Fibroblast of skin of left quadriceps (primary cell): ENCODE measurements around the gene CEP112.
A peak's percentile ranks its signal among the peaks of the same experiment; 100 is the strongest.
"Not testable (repeated sequence)": the region's sequence is repeated elsewhere in the genome, so short reads cannot be mapped to it uniquely, and the experiment has no call there.

Source experiments
- DNase-seq, 2 experiments: peaks; one replicate each; pipeline ENCODE4 v3.0.0-alpha.2; 2013; ENCODE audit warnings: low read depth in 2 of 2

CEP112 gene

DNA sequence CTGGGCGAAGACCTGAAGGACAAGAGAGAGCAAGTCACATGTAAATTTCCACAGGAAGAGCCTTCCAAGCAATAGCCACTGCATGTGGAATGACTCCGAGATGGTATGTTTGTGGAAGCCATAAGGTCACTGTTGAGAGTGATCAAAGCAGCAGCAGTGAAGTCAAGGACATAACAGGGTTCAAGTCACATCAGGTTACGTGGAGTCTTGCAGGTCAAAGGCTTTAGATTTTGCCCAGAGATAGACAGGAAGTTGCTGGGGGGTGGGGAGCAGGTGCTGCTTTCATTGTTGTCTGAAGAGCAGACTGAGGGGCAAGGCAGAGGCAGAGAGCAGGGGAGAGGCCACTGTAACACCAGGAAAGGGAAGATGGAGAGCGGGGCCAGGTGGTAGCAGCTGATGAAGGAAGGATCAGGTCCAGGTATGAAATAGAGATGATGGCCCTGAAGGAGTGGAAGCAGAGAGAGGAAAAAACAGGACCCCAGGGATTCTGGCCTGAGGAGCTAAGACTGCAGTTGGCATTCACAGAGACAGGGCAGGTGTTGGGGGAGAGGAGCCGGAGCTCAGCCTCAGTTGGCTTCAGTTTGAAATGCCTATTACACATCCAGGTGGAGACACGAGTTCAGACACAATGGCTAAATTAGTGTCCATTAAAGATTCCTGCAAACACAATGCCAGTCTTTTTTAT lies 501.2 kb downstream of the CEP112 start:
- DNase-seq, result no peak

- DNase-seq, result no peak
Observed at GRCh38 chr17:65688307-65688706, 503.6 kb downstream of the CEP112 start.

GRCh38 chr17:65685110-65685509 lies 506.8 kb downstream of the CEP112 start:
- DNase-seq, result no peak

DNA sequence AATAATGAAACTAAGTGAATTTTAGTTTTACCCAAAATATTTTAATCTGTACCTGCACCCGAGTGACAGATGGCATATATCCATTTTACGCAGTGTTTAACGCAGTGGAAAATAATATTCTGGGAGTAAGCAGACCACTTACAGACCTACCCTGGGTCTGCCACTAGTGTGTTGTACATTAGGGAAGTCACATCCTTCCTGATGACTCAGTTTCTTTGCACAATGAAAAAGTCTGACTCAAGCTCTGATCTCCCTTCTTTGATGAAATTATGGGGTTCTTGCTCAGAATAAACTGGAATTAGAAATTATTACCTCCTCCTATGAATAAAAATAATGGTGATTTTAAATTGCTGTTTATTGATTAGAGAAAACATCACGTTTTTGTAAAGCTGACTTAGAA lies 507.3 kb downstream of the CEP112 start:
- no peak for DNase-seq

GRCh38 chr17:65683428-65683827 lies 508.5 kb downstream of the CEP112 start:
- no peak for DNase-seq

DNA sequence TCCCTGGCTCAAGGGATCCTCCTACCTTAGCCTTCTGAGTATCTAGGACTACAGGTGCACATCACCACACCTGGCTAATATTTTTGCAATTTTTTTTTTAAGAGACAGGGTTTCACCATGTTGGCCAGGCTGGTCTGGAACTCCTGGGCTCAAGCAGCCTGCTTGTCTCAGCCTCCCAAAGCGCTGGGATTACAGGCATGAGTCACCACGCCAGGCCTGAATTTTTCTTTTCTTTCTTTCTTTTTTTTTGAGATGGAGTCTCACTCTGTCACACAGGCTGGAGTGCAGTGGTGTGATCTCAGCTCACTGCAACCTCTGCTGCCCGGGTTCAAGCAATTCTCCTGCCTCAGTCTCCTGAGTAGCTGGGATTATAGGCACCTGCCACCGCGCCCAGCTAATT lies 510.2 kb downstream of the CEP112 start:
- DNase-seq, result not testable (repeated sequence)

DNA sequence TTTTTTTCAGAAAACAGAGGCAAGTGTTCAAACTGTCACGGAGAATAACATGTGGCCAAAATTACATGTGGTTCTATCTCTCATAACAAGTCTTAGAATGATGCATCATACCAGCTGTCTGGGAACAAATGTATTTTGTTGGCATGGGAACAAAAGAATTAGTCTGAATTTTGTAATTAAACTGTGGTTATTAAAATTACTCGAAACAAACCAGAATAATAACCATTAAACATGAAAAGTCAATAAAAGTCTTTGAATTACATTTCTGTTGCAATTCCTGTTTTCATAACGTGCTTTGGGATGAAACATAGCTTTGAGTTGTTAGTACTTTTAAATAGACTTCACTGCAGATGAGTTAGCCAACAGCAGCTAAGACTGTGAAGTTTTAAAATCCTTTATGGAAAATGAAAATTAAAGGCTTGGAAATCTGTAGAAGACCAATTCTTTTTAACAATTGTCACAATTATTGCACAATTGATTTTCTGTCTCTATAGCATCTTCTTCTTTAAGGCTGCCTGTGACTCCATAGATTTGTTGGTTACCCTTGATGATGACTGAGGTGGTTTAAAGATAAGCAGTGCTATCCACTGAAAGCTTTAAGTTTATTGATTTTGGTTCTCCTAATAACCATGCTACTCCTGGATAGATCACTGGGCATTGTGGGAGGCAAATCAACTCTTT lies 512.6 kb downstream of the CEP112 start:
- no peak for DNase-seq

- no peak for DNase-seq
Observed at GRCh38 chr17:65678546-65678945, 513.4 kb downstream of the CEP112 start.

- no peak for DNase-seq
Observed at GRCh38 chr17:65677932-65678331, 514.0 kb downstream of the CEP112 start.

DNA sequence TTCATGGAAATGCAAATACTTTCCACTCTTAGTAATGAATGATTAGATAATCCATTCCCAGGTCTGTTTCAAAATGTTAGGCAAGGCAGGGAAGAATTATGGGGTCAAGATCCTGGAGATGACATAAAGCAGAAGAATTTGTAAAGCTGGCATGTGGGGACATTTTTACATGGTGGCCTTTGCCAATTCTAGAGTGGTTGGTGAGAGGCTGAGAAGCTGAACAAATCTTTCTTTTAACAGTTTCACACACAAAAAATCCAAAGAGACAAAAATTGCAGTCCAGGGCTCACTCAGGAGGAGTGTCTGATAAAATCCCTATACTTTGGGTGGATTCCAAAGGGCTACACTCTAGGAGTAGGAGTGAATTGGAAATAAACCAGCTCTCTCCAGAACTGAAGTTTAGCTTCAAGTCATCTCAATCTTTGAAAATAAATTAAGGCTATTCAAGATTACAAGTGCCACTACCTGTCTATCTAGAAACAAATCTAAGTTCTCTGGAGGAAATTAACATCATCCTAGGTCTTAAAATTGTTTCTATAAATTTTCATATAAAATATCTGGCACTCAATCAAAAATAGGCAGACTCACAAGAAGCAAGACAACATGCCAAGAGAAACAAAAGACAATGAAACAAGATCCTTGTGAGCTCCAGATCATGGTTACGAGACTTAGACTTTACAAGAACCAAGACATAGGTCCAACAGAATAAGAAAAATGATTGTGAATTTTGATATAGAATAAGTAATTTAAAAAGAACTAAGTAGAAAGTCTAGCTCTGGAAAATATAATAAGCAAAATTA lies 517.5 kb downstream of the CEP112 start:
- DNase-seq, result no peak

- DNase-seq, result no peak
Observed at GRCh38 chr17:65670667-65671371, 521.1 kb downstream of the CEP112 start.

DNA sequence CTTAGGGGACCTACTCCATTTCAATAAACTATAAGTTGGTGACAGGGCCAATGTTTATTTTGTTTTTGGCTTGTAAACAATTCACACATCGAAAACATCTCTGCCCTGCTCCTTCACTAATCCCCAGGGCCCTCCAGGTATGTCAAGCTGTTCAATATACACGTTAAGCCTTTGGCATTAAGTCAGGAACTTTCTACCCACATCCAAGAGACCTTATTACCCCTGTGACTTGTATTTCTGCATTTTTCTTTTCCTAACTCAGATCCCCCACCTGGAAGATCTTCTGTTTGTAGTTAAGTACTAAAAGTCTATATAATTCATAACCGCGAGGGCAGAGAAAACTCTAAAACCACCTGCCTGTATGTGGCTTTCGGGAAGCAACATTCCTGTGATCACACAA lies 523.7 kb downstream of the CEP112 start:
- no peak for DNase-seq

- DNase-seq, result no peak
Observed at GRCh38 chr17:65667656-65668055, 524.3 kb downstream of the CEP112 start.

- DNase-seq, result no peak
Observed at GRCh38 chr17:65666876-65667321, 525.0 kb downstream of the CEP112 start.

- DNase-seq, result no peak
Observed at GRCh38 chr17:65665966-65666365, 526.0 kb downstream of the CEP112 start.

- DNase-seq, result no peak
Observed at GRCh38 chr17:65664696-65665095, 527.2 kb downstream of the CEP112 start.

GRCh38 chr17:65664266-65664665 lies 527.7 kb downstream of the CEP112 start:
- no peak for DNase-seq

DNA sequence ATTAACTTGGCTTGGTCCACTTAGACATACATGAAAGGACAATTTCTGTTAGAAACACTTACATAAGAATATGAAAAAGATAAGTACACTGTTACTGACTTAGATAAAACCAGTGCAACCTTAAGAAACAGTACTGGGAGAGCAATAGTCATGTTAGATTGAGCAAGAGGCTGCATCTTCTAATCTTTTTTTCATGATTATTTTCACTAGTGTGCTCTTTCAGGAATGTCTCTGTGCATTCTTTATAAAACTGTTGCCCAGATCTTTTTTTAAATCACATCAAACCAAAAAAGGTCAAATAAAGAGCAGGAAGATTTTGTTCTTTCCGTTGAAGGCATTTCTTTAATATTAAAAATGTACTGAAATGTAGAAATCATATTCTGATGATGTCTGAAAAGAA lies 529.7 kb downstream of the CEP112 start:
- DNase-seq, result peak in 1 of 2 experiments; percentile 52

GRCh38 chr17:65660947-65661346 lies 531.0 kb downstream of the CEP112 start:
- no peak for DNase-seq

DNA sequence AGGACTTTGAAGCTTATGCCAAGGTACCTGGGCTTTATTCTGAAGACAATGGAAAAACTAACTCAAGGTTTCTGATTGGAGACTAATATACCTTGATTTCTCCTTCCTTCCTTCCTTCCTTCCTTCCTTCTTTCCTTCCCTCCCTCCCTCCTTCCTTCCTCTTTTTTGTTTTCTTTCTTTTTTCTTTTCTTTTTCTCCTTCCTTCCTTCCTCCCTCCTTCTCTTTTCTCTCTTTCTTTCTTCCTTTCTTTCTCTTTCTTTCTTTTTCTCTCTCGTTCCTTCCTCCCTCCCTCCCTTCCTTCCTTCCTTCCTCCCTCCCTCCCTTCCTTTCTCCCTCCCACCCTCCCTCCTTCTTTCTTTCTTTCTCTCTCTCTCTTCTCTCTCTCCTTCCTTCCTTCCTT lies 531.9 kb downstream of the CEP112 start:
- no peak for DNase-seq

- DNase-seq, result no peak
Observed at GRCh38 chr17:65659512-65659911, 532.4 kb downstream of the CEP112 start.

- no peak for DNase-seq
Observed at GRCh38 chr17:65657251-65657828, 534.6 kb downstream of the CEP112 start.
